ENCODE measurements around the gene RPL5.
A peak's percentile ranks its signal among the peaks of the same experiment; 100 is the strongest.

RPL5 gene

GRCh38 chr1:92851729-92852128, 19.9 kb downstream of the RPL5 start:
- intact Hi-C loops (cut with DNase I) = loop anchor here (10.0 kb wide), 1 partner anchor 223 kb away; the partner anchor contains the start of gene MTF2
- DNase-seq = no peak

- intact Hi-C loops (cut with DNase I) = loop anchor here (10.0 kb wide), 1 partner anchor 222 kb away; the partner anchor contains the start of gene MTF2
- DNase-seq = no peak
Measured at GRCh38 chr1:92853299-92853698, 21.5 kb downstream of the RPL5 start.

GRCh38 chr1:92854101-92854785, 22.4 kb downstream of the RPL5 start:
- intact Hi-C loops (cut with DNase I) = loop anchor here (10.0 kb wide), 1 partner anchor 221 kb away; the partner anchor contains the start of gene MTF2
- no peak for DNase-seq

GRCh38 chr1:92855236-92855635, 23.4 kb downstream of the RPL5 start:
- intact Hi-C loops (cut with DNase I) = loop anchor here (10.0 kb wide), 1 partner anchor 220 kb away; the partner anchor contains the start of gene MTF2
- DNase-seq = no peak

- DNase-seq = no peak
- intact Hi-C loops (cut with DNase I) = loop anchor here (10.0 kb wide), 1 partner anchor 217 kb away; the partner anchor contains the start of gene MTF2
Measured at GRCh38 chr1:92857817-92858216, 26.0 kb downstream of the RPL5 start.

DNA sequence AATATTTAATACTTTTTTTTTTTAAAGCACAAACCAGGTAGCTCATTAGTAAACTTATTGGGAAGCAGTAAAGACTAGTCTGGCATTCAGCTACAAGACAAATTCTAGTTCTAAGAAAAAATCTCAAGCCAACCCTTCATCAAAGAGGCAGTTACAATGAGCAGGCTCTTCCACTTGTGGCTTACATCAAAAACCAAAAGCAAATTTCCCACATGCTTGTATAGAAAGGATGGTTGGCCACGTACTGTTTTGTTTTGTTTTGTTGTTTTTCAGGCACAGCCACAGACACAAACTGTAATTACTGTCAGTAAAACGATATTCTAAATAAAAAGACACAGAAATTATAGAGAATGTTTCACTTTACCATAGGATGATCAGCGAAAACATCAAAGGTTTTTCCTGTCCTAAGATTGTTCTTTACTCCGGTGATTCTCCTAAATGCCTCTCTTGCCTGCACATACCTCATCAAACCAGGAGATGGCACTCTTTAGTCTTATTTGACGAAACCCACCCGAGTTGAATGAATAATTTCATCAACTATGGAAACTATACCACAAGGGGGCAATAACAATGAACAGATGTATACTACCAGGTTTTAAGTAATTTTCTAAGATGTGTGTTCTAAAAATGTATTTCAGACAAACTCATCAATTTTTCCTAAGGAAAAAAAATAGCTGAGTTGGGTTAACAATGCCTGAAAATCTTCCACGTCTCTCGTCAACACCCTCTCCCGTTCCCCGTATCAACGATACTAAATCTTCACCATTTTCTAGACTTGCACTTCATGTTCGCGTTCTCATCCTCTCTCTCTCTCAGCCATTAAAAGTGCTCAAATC, 26.9 kb downstream of the RPL5 start:
- intact Hi-C loops (cut with DNase I) = loop anchor here (1.0 to 10.0 kb wide), 3 partner anchors 102 to 216 kb away; partner anchors contain the start of gene MTF2
- peak in 1 of 10 donors; percentile 52 for DNase-seq

- no peak for DNase-seq
- intact Hi-C loops (cut with DNase I) = loop anchor here (1.0 to 10.0 kb wide), 3 partner anchors 101 to 215 kb away; partner anchors contain the start of gene MTF2
Measured at GRCh38 chr1:92859400-92860039, 27.7 kb downstream of the RPL5 start.

DNA sequence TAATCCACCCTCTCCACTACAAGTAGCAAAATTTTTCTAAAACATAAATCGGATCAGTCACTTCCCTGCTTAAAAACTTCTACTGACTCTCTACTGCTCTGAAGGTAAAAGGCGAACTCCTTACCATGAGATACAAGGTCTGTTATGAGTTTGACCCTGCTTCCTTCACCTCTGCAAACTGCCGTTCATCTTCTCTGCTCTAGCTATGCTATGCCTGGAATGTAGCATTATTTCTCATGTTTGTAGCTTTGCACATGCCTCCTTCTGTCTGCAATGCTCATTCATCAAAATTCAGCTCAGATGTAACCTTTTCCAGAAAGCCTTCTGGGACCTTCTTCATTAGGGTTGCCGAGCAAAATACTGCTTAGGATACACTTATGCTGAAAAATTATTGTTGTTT, 30.8 kb downstream of the RPL5 start:
- intact Hi-C loops (cut with DNase I) = no loop called here
- DNase-seq = no peak

- DNase-seq = no peak
- intact Hi-C loops (cut with DNase I) = no loop called here
Measured at GRCh38 chr1:92864131-92864530, 32.3 kb downstream of the RPL5 start.

DNA sequence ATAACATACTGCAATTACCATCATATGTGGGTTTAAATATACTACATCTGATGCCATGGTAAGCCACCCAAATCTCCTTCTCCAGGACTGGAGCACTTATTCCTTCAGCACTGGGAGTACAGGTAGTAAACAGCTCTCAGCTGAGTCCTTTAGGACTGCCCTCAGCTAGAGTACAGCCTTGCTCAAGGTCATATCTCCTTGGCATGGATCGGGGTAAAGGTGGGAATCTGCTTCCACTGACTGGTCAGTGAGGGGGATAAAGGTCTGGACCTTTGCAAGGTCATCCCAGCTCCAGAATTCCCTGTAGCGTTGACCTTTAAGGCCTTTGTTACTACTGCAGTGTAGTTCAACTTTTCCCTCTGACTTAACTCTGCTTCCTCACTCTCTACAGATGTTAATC, 38.8 kb downstream of the RPL5 start:
- DNase-seq = no peak
- intact Hi-C loops (cut with DNase I) = no loop called here

GRCh38 chr1:92872719-92873118, 40.9 kb downstream of the RPL5 start:
- no peak for DNase-seq
- intact Hi-C loops (cut with DNase I) = no loop called here

- intact Hi-C loops (cut with DNase I) = no loop called here
- no peak for DNase-seq
Measured at GRCh38 chr1:92874987-92875386, 43.1 kb downstream of the RPL5 start.

DNA sequence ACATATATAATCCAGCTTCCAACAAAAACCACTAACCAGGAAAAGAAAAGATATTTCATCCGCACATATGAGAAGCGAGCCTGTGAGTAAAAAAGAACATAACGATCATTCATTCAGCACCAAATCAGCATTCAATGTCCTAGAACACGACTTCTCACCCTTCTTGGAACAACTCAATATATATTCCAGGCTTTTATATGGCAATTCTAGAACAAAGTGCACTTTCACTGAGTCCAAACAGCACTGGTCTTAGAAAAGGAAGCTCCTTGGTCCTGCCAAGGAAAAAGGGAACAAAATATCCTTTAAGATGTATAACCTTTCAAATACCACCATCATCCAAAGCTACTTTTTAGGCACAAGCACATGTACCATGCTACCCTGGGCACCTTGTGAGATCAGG, 44.5 kb downstream of the RPL5 start:
- DNase-seq = no peak
- intact Hi-C loops (cut with DNase I) = no loop called here

DNA sequence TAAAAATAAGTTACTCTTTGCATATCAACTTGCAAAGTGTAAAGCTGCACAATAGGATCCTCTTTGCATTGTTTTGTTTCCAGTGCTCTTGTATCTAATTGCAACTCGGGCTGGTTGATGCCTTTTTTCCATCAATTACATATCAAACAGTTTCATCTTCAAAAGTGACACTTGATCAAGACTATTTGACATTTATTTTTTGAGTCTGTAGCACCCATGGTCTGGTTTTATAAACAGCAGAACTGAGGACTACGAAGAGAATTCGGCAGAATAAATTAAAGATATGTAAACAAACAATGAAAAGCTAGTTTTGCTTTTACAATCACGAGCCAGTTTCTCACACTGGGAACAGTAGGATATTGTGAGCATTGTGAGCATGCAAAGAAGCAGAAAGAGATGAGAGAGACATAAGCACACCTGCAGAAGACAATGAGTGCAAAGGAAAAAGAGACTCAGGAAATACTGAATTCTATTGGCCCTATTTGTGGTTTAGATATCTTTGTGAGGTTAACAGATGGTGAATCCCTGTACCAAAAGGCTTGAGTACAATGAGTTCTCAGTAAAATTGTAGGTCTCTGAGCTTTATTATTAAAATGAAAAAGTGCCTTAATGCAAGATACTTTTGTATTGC, 45.4 kb downstream of the RPL5 start:
- no peak for DNase-seq
- intact Hi-C loops (cut with DNase I) = no loop called here

DNA sequence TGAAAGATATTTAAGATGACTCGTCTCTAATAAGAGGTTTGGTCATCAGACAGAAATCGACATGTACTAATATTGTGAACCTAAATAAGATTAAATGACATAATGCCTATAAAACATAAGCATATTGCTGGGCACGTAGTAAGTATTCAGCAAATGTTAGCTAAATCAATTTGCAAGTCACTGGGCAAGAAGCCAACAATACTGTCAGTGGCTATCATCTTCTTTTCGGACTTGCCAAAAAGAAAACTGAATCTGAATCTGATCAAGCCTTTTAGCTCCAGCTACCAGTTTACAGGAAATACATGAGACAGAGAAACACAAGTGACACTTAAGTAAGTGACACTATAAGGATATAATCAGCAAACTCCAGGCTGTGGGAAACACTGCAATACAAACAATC, 46.0 kb downstream of the RPL5 start:
- intact Hi-C loops (cut with DNase I) = no loop called here
- no peak for DNase-seq

DNA sequence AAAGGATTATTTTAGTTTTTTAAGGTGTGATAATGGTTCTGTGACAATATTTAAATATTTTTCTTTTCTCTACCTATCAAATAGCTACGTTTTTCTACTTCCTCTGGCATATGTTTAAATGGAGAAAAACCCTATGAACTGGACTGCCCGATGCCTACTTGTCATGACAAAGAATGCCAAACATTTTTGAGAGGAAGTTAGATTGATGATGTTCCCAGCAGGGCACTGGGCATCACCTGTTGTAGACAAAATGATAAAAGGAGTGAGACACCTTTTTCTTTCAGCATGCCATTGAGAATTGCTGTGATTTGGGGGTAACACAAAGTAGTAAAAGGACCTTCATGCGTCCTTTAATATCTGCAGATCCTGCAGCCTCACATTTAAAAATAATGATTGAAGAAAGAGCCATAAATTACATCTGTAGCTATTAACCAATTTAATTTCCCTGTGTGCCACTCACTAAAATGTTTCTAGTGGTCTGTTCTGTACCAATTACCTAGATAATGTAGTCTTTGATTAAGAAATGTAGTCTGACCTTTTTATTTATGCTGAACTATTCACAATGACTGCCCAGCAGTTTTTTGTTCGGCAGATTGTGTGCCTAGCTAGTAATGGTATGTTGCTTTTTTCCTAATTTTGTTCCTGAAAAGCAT, 47.6 kb downstream of the RPL5 start:
- intact Hi-C loops (cut with DNase I) = no loop called here
- no peak for DNase-seq

- no peak for DNase-seq
- intact Hi-C loops (cut with DNase I) = no loop called here
Measured at GRCh38 chr1:92881391-92881790, 49.6 kb downstream of the RPL5 start.

GRCh38 chr1:92882819-92883218, 51.0 kb downstream of the RPL5 start:
- intact Hi-C loops (cut with DNase I) = no loop called here
- DNase-seq = no peak

GRCh38 chr1:92883297-92883696, 51.5 kb downstream of the RPL5 start:
- no peak for DNase-seq
- intact Hi-C loops (cut with DNase I) = no loop called here

- no peak for DNase-seq
- intact Hi-C loops (cut with DNase I) = no loop called here
Measured at GRCh38 chr1:92884195-92884594, 52.4 kb downstream of the RPL5 start.
